GM19193 (cell line): Measurements from ENCODE around the gene MOB2.

Source experiments
- POLR2A ChIP-seq: IDR thresholded peaks from 4 replicates; pipeline ENCODE4 v1.6.1; 2011; ENCODE audit not compliant: insufficient read depth, insufficient read length; ENCODE audit errors: extremely low read depth

The MOB2 gene

GRCh38 chr11:1484061-1484671 lies 2.4 kb downstream of the MOB2 start:
- no peak for TF ChIP-seq POLR2A

DNA sequence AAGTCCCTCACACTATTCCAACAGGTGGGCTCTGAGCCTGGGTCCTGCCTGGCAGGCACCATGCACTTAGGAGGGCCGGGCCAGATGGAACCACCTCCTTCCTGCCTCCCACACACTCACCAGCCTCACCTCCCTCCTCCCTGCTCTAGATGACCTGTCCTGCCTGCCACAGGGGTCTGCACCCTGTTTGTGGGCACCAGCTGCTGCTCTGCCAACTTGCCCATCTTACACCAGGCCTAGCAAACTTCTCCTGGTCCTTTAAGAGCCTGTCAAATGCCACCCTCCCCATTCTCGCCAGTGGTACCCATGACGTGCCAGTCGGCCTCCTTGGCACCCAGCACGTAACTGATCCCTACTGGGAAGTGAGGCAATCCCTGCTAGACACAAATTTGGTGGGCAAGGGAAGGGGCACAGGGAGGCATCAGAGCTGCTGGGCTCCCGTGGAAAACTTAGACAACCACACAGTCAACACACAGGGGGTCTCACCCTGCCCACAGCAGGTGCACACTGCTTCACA lies 3.1 kb downstream of the MOB2 start:
- no peak for TF ChIP-seq POLR2A

DNA sequence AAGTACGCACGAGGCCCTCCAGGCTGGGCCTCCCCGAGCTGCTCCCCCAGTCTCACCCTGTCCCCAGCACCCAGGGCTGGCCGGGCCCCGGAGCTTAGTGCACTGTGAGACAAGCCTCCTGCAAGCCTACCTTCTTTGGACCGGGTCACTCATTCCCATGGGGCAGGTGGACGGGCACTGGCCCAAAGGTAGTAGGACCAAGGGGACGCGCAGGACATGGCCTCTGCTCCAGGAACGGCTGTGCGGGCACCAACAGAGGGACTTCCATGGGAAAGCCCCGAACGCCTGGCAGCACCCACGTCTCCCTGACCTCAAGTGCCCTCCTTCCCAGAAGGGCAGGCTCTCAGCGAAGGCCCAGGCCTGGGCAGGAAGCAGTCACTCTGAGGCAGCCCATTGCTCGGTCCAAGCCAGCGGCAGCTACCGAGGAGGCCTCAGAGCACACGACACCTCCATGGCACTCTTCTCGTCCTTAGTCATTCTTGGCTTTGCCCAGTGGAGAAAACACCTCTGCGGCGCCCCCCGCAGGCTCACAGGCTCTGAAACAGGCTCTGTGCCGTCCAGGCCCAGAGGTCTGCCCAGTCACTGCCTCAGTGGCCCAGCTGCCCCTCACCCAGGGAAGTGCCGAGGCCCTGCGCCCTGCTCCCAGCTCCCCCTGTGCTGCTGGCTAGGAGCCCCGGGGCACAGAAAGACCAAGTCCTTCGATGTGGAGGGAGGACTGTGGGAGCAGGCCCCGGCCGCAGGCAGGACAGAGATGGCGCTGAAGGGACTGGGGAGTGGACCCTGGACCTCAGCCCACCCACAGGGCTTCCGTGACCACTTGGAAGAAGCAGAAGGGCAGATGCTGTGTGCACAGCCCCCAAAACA lies 3.8 kb downstream of the MOB2 start:
- TF ChIP-seq POLR2A: no peak

DNA sequence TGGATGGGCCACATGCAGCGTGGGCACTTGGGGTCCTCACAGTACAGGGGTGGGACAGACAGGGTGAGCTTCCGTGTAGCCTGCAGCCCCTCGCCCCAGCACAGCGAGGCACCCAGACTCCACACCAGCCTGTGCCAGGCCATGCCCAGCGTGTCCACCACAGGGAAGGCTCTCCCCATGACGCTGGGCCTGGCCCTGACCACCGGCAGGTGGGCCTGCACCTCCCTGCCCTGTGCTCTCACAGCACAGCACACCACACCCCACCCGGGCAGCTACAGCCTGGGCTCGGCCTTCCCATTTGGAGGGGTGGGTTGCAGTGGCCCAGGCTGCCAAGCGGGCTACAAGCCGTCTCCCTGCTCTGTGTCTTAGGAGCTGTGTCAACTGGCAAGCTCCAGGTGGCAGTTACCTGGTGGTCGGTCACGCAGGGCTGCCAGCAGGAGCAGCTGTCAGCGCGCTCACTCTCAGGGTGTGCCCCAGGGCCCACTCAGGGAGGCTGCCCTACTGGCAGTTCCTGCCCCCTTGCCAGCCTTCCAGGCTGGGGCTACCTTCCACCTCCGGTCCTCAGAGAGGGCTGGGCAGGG lies 4.6 kb downstream of the MOB2 start:
- TF ChIP-seq POLR2A: no peak

GRCh38 chr11:1481483-1481825 lies 5.1 kb downstream of the MOB2 start:
- no peak for TF ChIP-seq POLR2A

DNA sequence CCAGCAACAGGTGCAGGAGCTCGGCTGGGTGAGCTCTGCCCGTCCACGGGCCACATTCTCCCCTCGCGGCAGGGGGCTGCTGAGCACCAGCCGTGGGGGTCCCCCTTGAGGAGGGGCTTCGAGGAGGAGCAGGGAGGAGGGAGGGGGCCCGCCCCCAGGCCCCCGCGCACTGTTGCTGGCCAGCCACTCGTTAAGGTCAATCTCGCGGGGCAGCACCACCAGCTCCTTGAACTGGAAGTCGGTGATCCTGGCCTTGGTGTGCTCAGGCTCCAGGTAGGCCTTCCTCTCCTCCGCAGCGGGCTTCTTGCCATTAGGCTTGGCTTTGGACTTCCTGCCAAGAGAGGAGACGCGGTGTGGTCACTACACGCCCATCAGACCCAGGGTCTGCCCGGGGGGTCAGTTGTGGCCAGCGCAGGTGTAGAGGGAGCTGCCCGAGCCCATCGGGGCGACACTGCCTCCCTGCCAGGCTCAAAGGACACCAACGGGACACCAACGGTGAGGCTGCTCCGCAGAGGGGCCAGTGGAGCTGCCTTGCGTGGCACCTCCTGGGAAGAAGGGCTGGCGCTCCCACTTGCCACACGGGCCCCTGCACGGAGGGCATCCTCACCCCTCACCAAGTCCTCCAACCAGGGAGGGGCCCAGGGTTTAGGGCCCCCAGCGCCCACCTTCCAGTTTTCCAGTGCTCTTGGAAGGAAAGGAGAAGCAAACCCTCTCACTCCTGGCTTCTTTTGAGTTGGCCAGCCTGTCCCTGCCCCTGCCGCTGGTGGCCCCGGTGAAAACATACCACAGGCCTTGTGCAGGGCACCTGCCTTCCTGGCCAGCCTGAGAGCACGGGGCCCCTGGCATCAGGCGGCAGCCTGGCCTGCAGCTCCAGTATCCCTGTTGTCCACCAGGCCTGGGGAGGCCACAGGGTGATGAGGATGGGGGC lies 5.8 kb downstream of the MOB2 start:
- TF ChIP-seq POLR2A: no peak

DNA sequence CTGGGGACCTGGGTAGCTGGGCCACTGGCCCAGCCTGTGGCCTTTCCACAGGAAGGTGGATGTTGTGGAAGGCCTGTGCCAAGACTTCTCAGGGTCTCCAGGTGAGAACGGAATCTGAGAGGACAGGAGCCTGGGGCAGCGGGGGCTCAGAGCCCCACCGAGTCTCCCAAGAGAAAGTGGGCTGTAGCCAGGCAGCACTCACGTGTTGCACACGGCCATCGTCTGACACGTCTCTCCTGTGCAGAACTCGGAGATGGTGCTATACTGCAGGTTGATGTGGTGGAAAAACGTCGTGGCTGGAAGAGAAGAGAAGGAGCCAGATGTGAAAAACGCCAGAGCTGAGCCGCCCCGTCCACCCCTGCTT lies 6.4 kb downstream of the MOB2 start:
- no peak for TF ChIP-seq POLR2A

DNA sequence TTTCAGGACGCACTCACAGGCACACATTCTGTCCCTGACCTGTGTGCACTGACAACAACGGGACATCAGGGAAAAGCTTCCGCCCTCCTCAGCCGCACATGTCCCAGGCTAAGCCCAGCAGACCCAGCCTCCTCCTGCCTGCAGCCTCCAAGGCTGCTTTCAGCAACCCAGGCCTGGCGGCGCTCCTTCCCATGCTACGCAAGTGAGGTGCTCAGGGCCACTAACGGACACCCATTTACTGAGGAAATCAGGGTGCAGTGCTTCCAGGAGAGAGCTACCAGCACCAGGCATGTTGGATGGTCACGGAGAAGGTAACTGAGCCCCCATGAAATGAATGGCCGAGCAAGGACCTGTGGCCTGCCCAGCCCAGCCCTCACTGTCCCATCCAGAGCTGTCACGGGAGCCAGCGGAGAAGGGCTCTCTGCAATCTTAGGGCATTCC lies 6.9 kb downstream of the MOB2 start:
- TF ChIP-seq POLR2A: no peak

DNA sequence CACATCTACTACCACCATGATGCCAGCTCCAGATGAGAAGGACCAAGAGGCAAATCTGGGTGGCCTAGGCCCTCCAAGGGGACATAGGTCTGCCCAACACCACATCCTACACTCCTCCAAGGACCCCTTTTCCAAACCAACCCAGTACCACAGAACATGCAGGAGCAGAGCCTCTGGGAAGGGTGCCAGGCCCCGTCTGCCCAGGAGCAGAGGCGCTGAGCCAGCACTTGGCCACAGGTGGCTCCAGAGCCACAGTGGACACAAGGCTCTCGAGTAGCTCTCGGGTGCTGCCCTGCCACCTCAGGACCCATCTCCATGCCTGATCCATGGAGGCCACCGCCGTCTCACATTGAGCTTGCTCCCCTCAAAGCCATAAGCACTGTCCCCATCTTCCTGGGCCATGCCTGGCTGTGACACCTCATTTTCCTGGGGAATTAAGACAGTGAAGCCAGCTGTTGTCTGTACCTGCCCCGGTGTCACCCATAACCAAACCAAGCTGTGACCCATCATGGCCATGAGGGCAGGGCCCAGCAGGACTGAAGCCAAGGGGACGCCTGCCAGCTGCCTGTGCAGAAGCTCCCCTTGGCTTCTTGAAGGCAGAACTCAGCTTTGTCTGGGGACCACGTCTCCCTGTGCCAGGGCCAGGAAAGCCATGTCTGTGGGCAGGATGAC lies 7.4 kb downstream of the MOB2 start:
- no peak for TF ChIP-seq POLR2A

- TF ChIP-seq POLR2A: no peak
These were observed 8.0 kb downstream of the MOB2 start for GRCh38 chr11:1478544-1478943.

DNA sequence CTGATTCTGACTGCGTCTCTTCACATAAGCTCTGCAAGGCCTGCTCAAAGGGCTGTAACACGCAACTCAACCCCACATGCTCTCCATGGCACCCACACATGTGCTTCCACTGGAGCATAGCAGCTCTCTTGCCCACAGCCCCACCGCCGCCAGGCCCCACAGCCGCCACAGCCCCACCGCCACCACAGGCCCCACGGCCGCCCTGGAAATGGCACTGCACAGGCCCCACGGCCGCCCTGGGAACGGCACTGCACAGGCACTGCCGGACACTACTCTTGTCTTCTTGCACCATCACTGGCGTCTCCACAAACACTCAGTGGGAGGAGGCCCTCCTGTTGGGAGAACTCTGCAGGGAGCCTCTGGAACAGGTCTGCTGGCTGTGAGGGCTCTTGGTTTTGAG lies 8.6 kb downstream of the MOB2 start:
- TF ChIP-seq POLR2A: no peak

DNA sequence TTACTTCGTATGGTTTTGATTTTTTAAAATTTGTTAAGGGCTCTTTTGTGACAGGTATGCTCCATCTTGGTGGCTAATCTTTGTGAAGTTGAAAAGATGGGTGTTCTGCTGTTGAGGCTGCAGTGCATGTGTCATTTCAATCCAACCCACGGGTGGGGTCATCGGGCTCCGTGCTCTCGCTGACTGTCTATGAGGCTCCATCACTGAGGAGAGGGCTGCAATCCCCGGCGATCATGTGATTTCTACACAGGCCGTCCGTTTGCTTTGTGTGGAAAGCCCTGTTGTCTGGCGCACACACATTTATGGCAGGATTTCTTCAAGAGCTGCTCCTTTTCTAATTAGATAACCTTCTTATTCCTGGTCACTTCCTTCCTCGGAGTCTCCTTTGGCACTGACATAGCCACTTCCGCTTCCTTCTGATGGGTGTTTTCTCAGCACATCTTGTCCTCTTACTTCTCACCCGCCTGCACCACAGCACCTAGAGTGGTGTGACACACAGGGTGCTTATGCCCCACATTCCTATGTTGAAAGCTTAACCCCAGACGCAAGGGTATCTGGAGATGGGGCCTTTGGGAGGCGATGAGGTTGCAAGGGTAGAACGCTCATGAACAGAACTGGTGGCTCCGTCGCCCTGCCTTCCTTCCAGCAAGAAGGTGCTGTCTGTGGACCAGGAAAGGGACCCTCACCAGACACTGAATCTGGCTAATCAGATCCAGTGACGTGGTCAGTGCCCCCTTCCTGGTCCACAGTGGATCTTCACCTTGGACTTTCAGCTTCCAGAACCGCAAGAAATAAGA lies 9.4 kb downstream of the MOB2 start:
- TF ChIP-seq POLR2A: no peak

- TF ChIP-seq POLR2A: no peak
These were observed 10.7 kb downstream of the MOB2 start for GRCh38 chr11:1475841-1476240.

DNA sequence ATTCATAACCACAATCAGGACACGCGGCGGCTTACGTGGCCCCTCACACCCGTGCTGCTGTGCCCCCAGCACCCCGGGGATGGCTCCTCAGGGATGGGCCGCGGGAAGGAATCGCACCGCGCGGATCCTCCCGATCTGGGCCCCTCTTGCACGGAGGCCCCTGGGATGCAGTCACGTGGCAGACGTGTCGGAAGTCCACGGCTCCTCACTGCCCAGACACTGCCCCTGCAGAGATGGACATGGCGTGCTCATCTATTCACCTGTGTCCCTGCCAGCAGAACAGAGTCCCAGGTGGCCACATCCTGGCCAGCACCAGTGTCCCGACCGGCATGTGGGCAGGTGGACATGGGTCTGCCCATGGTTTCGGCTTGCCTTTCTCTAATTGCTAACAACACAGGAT lies 12.8 kb downstream of the MOB2 start:
- no peak for TF ChIP-seq POLR2A

- no peak for TF ChIP-seq POLR2A
These were observed 13.5 kb downstream of the MOB2 start for GRCh38 chr11:1473011-1473628.
